Mesodermal cell (in vitro differentiated cells): ENCODE data around the gene PARVA.
"Not testable (repeated sequence)": the region's sequence is repeated elsewhere in the genome, so short reads cannot be mapped to it uniquely, and the experiment has no call there.

Experiments used
- H3K27ac ChIP-seq: 2 replicates; pipeline ENCODE4 v1.7.0; 2013; ENCODE audit warnings: mild to moderate bottlenecking, low read depth, low read length, moderate library complexity; ENCODE audit not compliant: severe bottlenecking
- H3K36me3 ChIP-seq: 2 replicates; pipeline ENCODE4 v1.7.1; 2013; ENCODE audit warnings: mild to moderate bottlenecking, low read length, moderate library complexity; ENCODE audit not compliant: control insufficient read depth, insufficient read depth
- H3K4me1 ChIP-seq: one replicate; pipeline ENCODE4 v1.7.1; 2013; ENCODE audit warnings: mild to moderate bottlenecking, low read length; ENCODE audit not compliant: insufficient read depth, control insufficient read depth, poor library complexity, severe bottlenecking
- H3K4me3 ChIP-seq: 2 replicates; pipeline ENCODE4 v1.7.0; 2013; ENCODE audit warnings: low read length, control low read depth, mild to moderate bottlenecking; ENCODE audit not compliant: insufficient read depth, poor library complexity, severe bottlenecking; ENCODE audit errors: extremely low read depth
- H3K9me3 ChIP-seq: 2 replicates; pipeline ENCODE4 v1.7.1; 2013; ENCODE audit warnings: mild to moderate bottlenecking, low read length, moderate library complexity; ENCODE audit not compliant: control insufficient read depth
- WGBS, 2 experiments: methylation state at CpG; one replicate each; pipeline ENCODE4 v1.1.5; 2013; ENCODE audit warnings: missing lambda C conversion rate in 2 of 2; ENCODE audit not compliant: insufficient coverage in 2 of 2; 5-methylcytosine and 5-hydroxymethylcytosine counted together

PARVA gene

DNA sequence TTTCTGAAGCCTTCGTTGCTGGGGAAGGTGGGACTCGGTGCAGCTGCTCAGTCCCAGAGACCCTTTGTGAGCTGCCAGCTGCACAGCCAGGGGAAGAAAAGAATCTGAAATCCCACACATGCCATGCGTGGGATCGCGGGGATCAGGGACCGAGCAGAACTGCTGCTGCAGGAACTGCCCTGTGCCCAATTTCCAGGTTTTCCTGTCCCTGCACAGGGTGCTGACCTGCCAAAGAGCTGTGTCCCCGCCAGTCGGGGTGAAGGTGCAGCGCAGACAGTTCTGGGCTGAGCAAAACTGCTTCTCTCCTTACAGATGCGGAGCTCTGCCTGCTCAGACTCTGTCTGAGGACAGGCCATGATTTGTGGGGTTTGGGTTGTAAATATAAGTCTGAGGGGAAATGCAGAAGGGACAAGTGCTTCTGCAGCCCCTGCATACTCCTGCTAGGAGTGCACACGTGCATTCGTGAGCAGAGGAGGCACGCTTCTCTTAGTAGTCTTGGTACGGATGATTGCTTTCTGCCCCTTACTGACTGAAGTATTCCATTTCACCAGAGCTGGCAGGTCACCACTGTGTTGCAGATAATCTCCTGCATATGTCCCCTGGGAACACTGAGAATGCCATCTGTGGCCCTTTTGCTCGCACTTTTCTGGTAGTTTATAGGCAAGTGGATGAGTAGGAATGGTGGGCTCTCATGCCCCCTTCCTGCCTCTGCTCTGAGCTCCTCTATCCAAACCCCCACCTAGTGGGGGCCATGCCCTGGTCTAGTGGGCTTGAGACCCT is 141.4 kb downstream of the PARVA start:
- Histone ChIP-seq H3K4me1 (peaks cover 8% of the 10 kb centered on the region), H3K36me3 (peaks cover 69% of the 10 kb centered on the region), H3K4me3 (no peak overlapping the region), H3K27ac (no peak overlapping the region), H3K9me3 (no peaks in the 10 kb centered on the region)
- WGBS, 2 experiments, result 96 to 98% methylated on average over 13 to 14 of the region's 15 CpGs

DNA sequence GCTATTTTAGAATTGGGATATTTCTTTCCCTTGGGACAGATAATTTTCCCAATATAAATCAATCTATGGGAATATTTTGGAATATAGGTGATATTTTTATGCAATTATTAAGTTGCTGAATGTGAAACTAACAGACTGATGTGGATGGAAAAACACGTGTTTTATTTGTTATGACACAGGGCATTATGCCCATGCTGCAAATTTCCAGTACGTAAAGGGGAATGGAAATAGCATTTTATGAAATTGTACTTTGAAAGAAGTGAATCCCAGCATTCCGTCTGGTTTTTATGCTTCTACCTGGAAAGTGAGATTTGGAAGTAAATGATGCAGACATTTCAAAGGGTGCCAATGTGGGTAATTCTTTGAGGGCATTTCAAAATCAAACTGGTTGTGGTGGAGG is 142.7 kb downstream of the PARVA start:
- Histone ChIP-seq H3K4me1 (peaks cover 8% of the 10 kb centered on the region), H3K36me3 (peaks cover 70% of the 10 kb centered on the region), H3K27ac (no peak overlapping the region), H3K9me3 (no peaks in the 10 kb centered on the region), H3K4me3 (no peak overlapping the region)
- WGBS, 2 experiments, result 92 to 100% methylated on average over 3 of the region's 3 CpGs

DNA sequence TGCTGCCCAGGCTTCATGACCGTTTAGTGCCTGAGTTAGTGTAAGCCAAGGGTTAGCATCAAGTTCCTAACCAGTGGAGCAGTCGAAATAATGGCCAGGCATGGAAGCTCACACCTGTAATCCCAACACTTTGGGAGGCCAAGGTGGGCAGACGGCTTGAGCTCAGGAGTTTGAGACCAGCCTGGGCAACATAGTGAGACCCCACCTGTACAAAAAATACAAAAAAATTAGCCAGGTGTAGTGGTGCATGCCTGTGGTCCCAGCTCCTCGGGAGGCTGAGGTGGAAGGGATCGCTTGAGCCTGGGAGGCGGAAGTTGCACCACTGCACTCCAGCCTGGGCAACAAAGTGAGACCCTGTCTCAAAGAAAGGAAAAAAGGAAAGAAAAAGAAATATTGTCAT is 143.2 kb downstream of the PARVA start:
- H3K9me3 ChIP-seq, H3K4me3 ChIP-seq, H3K27ac ChIP-seq, H3K4me1 ChIP-seq: not testable (repeated sequence)
- 89 to 95% methylated on average over 5 of the region's 6 CpGs for WGBS, 2 experiments
- peaks cover 65% of the 10 kb centered on the region for H3K36me3 ChIP-seq

DNA sequence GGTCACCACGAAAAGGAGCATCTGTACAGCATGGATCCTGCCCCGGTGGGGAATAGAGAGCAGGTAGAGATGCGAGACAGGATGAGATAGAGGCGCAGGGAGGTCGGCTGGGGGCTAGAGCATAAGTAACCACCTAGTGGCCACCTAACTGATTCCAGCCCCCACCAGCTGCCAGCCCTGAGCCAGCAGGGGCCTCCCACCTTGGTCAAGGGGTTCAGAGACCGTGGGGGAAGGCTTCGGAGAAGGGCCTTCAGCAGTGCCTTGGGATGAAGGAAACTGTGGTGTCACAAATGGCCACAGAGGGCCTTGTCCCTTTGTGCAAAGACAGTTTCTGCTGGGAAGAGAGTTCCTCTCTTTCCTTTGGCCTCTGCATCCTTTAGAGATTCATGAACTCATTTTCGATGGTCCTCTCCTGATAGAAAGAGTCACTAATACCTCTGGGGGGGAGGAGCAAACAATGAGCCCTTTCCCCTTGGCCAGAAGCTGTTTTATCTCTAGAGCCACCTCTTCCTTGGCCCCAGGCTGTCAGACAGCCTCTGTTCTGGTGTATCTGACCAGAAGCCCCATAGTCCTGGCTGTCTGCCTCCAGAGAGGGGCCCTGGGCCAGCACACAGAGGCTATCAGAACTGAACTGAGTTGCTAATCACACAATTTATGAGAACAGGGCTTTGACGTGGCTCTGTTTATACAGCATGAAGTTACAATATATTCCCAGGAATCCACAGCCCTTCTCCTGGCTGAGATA is 146.0 kb downstream of the PARVA start:
- Histone ChIP-seq H3K27ac (peak overlapping the region; percentile 20), H3K4me3 (no peak overlapping the region), H3K4me1 (peaks cover 19% of the 10 kb centered on the region), H3K9me3 (no peaks in the 10 kb centered on the region), H3K36me3 (peaks cover 65% of the 10 kb centered on the region)
- WGBS, 2 experiments, result 79 to 96% methylated on average over 3 to 8 of the region's 9 CpGs

DNA sequence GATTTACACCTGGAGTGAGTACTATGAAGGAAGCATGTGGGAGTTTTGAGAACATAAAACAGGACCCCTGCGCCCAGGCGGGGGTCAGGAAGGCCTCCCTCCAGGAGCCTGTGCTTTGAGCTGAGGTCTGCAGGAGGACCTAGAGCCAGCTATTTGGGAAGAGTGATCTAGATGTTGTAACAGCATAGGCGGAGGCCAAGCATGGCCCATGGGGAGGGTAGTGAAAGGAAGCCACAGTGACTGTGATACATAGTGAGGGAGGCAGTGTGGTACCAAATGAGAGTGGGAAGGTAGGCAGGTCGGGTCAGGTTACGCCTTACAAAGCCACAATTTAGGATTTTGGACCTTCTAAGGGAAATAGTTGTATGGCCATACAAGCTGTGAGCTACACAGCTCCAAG is 147.5 kb downstream of the PARVA start:
- peaks cover 64% of the 10 kb centered on the region for H3K36me3 ChIP-seq
- no peak overlapping the region for H3K27ac ChIP-seq
- 75 to 80% methylated on average over 5 of the region's 5 CpGs for whole genome bisulfite sequencing, 2 experiments

DNA sequence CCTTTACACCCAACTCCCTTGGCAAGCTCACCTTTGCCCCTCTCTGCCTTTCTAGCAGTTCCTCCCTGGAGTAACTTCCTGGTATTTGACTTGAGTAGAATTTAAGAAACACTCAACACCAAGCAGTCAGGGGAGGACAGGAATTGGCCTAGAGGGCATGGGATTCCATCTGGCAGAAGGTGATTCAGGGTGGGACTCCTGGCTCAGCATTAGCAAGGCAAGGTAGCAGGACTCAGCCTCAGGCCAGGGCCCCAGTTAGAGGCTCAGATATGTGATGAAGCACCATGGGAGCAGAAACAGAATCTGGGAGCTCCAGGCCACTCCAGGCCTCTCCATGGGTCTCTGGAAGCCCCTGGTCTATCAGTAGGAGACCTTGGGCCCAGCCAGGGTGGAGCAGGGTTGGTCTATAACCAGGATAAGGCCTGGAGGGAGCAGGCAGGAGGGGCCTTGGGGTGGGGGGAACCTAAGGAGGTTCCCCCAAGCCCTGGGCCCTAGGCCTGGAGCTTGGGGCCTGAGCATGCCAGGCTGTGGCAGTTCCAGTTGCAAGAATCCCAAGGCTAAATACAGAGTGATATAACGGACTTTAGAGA is 148.2 kb downstream of the PARVA start:
- H3K9me3 ChIP-seq, result no peaks in the 10 kb centered on the region
- no peak overlapping the region for H3K27ac ChIP-seq
- no CpG with 5 or more reads among the region's 1 CpG for WGBS, 2 experiments
- peaks cover 64% of the 10 kb centered on the region for H3K36me3 ChIP-seq
- no peak overlapping the region for H3K4me3 ChIP-seq
- H3K4me1 ChIP-seq, result peaks cover 19% of the 10 kb centered on the region

More for the DNA sequence above, 147.5 kb downstream of the PARVA start:
- no peak overlapping the region for H3K4me3 ChIP-seq
- H3K4me1 ChIP-seq, result peaks cover 19% of the 10 kb centered on the region
- H3K9me3 ChIP-seq, result no peaks in the 10 kb centered on the region

DNA sequence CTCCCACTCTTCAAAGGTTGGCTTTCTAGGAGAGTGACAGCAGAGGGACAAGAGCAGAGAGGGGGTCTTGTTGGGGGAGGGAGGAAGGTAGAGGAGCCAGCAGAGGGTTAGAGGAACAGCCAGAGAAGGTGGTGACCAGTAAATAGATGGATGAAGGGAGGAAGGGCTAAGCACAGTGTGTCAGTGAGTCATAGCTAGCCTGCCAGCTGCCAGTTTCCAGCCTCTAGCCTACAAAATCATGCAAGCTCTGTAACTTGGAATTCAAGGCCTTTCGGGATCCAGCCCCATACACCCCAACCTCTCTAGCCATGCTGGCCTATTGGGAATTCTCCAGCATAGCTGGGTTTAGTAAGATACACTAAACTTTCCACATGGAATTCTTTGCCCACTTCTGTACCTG is 149.4 kb downstream of the PARVA start:
- Histone ChIP-seq H3K4me3 (no peak overlapping the region), H3K9me3 (no peaks in the 10 kb centered on the region), H3K4me1 (peaks cover 19% of the 10 kb centered on the region), H3K27ac (no peak overlapping the region), H3K36me3 (peaks cover 57% of the 10 kb centered on the region)
- WGBS, 2 experiments, result 80% methylated on average over 1 of the region's 1 CpG; no CpG with 5 or more reads in 1 of the 2 experiments

DNA sequence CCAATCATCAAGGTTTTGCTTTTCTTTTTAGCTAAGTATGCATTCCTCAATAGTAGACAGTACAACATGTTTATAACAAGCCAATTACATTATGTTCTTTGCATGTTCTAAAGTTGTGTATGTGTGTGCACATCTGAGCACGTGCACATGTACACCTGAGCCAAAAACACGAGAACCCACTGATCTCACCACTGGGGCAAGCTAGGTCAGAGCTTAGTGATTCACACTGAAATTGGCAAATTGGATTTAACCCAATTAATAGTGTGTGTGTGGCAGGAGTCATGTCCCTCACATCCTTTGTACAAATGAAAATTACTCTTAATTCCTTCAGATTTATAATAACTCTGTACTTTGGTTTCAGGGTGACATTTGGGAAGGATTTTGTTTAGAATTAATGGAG is 151.1 kb downstream of the PARVA start:
- Histone ChIP-seq H3K36me3 (peaks cover 57% of the 10 kb centered on the region), H3K4me3 (no peak overlapping the region), H3K27ac (no peak overlapping the region), H3K9me3 (no peaks in the 10 kb centered on the region), H3K4me1 (peaks cover 11% of the 10 kb centered on the region)
- WGBS, 2 experiments, result no CpG with 5 or more reads among the region's 2 CpGs

DNA sequence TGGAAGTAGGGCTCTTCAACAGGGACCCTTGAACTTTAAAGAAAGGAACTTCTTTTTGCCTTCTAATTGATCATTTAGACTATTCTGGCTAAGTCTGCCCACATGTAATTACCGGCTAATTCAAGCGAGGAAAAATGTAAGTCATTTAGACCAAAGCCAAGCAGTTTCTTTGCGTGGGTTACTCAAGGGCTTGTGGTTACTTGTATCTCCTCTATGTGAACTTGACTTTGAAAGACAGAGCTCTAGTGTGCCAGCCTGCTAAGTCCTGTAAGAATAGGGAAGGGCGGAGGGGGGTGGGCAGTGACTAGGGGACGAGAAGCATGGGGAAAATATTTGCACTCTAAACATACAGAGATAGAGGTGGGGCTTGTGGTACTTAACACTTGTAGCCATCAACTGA is 151.7 kb downstream of the PARVA start:
- Histone ChIP-seq H3K4me3 (no peak overlapping the region), H3K27ac (no peak overlapping the region), H3K9me3 (no peaks in the 10 kb centered on the region), H3K36me3 (peaks cover 52% of the 10 kb centered on the region), H3K4me1 (peaks cover 11% of the 10 kb centered on the region)
- WGBS, 2 experiments, result 96 to 100% methylated on average over 3 to 5 of the region's 5 CpGs

DNA sequence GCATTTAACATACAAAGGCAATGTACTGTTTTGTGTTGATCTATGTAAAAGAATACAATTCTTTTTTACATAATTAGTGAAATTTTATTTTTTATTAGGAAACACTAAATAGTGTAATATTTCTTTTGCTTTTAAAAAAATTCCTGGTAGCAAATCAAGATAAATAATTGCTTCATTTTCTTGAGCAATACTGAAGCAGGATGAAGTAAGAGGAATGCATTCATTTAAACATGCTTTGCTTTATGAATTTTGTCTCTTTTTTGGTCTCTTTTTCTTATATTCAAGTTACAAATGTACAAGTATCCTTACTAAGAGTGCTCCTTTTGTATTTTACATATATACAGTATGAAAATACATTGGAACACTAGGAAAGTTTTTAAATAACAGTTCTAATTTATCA is 152.4 kb downstream of the PARVA start:
- no peak overlapping the region for H3K4me3 ChIP-seq
- H3K4me1 ChIP-seq, result peaks cover 11% of the 10 kb centered on the region
- no peaks in the 10 kb centered on the region for H3K9me3 ChIP-seq
- peaks cover 50% of the 10 kb centered on the region for H3K36me3 ChIP-seq
- H3K27ac ChIP-seq, result no peak overlapping the region

DNA sequence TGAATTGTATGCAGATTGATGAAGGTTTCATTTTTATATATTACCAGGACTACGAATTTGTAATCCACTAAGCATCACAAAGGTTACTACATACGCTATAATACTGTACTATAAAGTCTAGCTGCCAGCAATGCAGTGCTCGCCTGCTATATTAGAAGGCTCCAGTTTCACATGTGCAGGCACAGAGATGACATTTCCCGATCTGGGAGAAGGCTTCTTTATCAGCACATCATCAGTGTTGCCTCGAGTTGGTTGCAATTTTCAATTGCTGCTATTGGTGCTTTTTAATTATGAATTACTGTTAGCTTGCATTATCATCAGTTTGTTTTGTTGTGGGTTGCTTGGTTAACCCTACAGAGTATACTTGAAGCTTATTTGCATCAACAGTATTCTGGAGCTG is 153.6 kb downstream of the PARVA start:
- peaks cover 48% of the 10 kb centered on the region for H3K36me3 ChIP-seq
- no peaks in the 10 kb centered on the region for H3K9me3 ChIP-seq
- 100% methylated on average over 2 of the region's 5 CpGs for WGBS, 2 experiments
- no peak overlapping the region for H3K27ac ChIP-seq
- peaks cover 11% of the 10 kb centered on the region for H3K4me1 ChIP-seq
- H3K4me3 ChIP-seq, result no peak overlapping the region
